GM12878 (cell line): ENCODE results near the gene ADAM10. TPM values are rescaled to one million over a fixed set of nuclear protein-coding genes. Genes with fewer than 3 reads are reported as not detected.

Experiments used
- ATAC-seq: fragments of 200-7000 bp; cut with Tn5 transposase; 3 replicates; pipeline ENCODE4 v1.9.1; 2020; ENCODE audit warnings: mild to moderate bottlenecking, moderate library complexity
- BruUV-seq: library from RNA; stranded (reverse); fragments of 400-500 nt; replicated peaks from 2 replicates; lab custom pipeline; 2021; lab: Mats Ljungman, UMichigan
- CTCF ChIA-PET: fragments of 300-600 bp; sonication (Branson Sonifier 250); formaldehyde crosslinking; extraction: SDS; loops from one replicate; lab custom pipeline; 2021; ENCODE audit warnings: inconsistent platforms; lab: Yijun Ruan, JAX
- POLR2A ChIA-PET: fragments of 350-600 bp; formaldehyde crosslinking; extraction: SDS; loops from one replicate; lab custom pipeline; 2021; ENCODE audit warnings: inconsistent platforms; lab: Charles Lee
- RAD21 ChIA-PET: fragments of 300-600 bp; sonication (Branson Sonifier 250); formaldehyde crosslinking; loops from one replicate; lab custom pipeline; 2023; ENCODE audit warnings: antibody characterized with exemption; ENCODE audit not compliant: unreplicated experiment; lab: Charles Lee
- SMC1A ChIA-PET: fragments of 300-600 bp; sonication (Branson Sonifier 250); formaldehyde crosslinking; loops from one replicate; lab custom pipeline; 2023; ENCODE audit not compliant: unreplicated experiment, uncharacterized antibody; lab: Charles Lee
- DNase-seq: peaks from one replicate; pipeline ENCODE4 v3.0.0-alpha.2; 2011; ENCODE audit warnings: low read depth, low spot score
- FAIRE-seq: peaks from 3 replicates; lab custom pipeline; 2011; peaks lifted over from hg19 to GRCh38; lab: Jason Lieb, UNC
- H2AFZ ChIP-seq: 2 replicates; pipeline ENCODE4 v1.6.0; 2011; ENCODE audit warnings: low read depth, low read length, control low read depth; ENCODE audit not compliant: control insufficient read depth
- H3K27ac ChIP-seq: 2 replicates; pipeline ENCODE4 v1.5.1; 2011; ENCODE audit warnings: control low read depth; ENCODE audit not compliant: control insufficient read depth, insufficient read depth
- H3K27me3 ChIP-seq, 2 experiments: replicated peaks in 1 of 2; 2 replicates each; pipeline versions ENCODE4 v1.6.0 to v1.6.1; 2011; ENCODE audit warnings: low read length in 1 of 2; ENCODE audit not compliant: control insufficient read depth in 2 of 2, insufficient read depth in 2 of 2
- H3K36me3 ChIP-seq, 2 experiments: 2 replicates each; pipeline ENCODE4 v1.5.1; 2011; ENCODE audit warnings: low read length in 1 of 2; ENCODE audit not compliant: control insufficient read depth in 2 of 2, insufficient read depth in 2 of 2
- H3K4me1 ChIP-seq: 2 replicates; pipeline ENCODE4 v1.6.1; 2011; ENCODE audit warnings: mild to moderate bottlenecking, low read length, moderate library complexity, mixed read lengths; ENCODE audit not compliant: control insufficient read depth, insufficient read depth
- H3K4me2 ChIP-seq: 2 replicates; pipeline ENCODE4 v1.6.0; 2011; ENCODE audit warnings: control low read depth; ENCODE audit not compliant: control insufficient read depth, insufficient read depth
- H3K4me3 ChIP-seq: fragments of 200-600 bp; sonication (generic); 2 replicates; pipeline ENCODE4 v1.5.1; 2016
- H3K79me2 ChIP-seq: 2 replicates; pipeline ENCODE4 v1.6.0; 2011; ENCODE audit warnings: low read length; ENCODE audit not compliant: control insufficient read depth, insufficient read depth
- H3K9ac ChIP-seq: 2 replicates; pipeline ENCODE4 v1.8.0; 2011; ENCODE audit warnings: low read length, control low read depth, mixed read lengths; ENCODE audit not compliant: control insufficient read depth, insufficient read depth
- H3K9me3 ChIP-seq: replicated peaks from 3 replicates; pipeline ENCODE4 v1.5.1; 2011; ENCODE audit warnings: mild to moderate bottlenecking, low read length; ENCODE audit not compliant: control insufficient read depth, insufficient read depth
- H4K20me1 ChIP-seq: 2 replicates; pipeline ENCODE4 v1.6.0; 2011; ENCODE audit not compliant: control insufficient read depth, insufficient read depth
- ASH2L ChIP-seq: fragments of 300-600, 200-600 bp; sonication (generic); IDR thresholded peaks from 2 replicates; pipeline ENCODE4 v1.6.1; 2017; ENCODE audit warnings: low read depth, mild to moderate bottlenecking, borderline replicate concordance
- ATF7 ChIP-seq: fragments of 450-650 bp; IDR thresholded peaks from 2 replicates; pipeline ENCODE4 v1.6.1; 2016; ENCODE audit warnings: low read depth, mild to moderate bottlenecking
- CBX3 ChIP-seq: fragments of 200-600 bp; sonication (generic); IDR thresholded peaks from 2 replicates; pipeline ENCODE4 v1.6.1; 2016; ENCODE audit warnings: low read depth, borderline replicate concordance
- FOXM1 ChIP-seq: IDR thresholded peaks from 2 replicates; pipeline ENCODE4 v1.6.1; 2012; ENCODE audit warnings: low read depth, mild to moderate bottlenecking, inconsistent platforms, low read length, moderate library complexity
- JUND ChIP-seq: IDR thresholded peaks from 2 replicates; pipeline ENCODE4 v1.6.1; 2012; ENCODE audit warnings: low read depth, mild to moderate bottlenecking, low read length, improper control_type of control experiment, moderate library complexity
- NBN ChIP-seq: fragments of 450-650 bp; IDR thresholded peaks from 2 replicates; pipeline ENCODE4 v1.6.1; 2016
- POLR2AphosphoS2 ChIP-seq: IDR thresholded peaks from 2 replicates; pipeline ENCODE4 v1.6.1; 2011; ENCODE audit warnings: low read depth, mild to moderate bottlenecking, low read length, improper control_type of control experiment, moderate library complexity
- POU2F2 ChIP-seq: IDR thresholded peaks from 3 replicates; pipeline ENCODE4 v1.6.1; 2011; ENCODE audit warnings: low read depth, mild to moderate bottlenecking, low read length, borderline replicate concordance
- SPI1 ChIP-seq: IDR thresholded peaks from 2 replicates; pipeline ENCODE4 v1.6.1; 2011; ENCODE audit warnings: low read depth, mild to moderate bottlenecking, low read length, moderate library complexity, borderline replicate concordance; ENCODE audit not compliant: insufficient read depth
- TARDBP ChIP-seq: IDR thresholded peaks from 2 replicates; pipeline ENCODE4 v1.6.1; 2016; ENCODE audit warnings: borderline replicate concordance
- ZNF384 ChIP-seq: IDR thresholded peaks from 2 replicates; pipeline ENCODE4 v1.6.1; 2012; ENCODE audit warnings: low read depth, mild to moderate bottlenecking, low read length, improper control_type of control experiment, borderline replicate concordance
- WGBS: methylation state at CpG from one replicate; pipeline ENCODE4 v1.1.6; 2016; ENCODE audit warnings: low lambda C conversion rate; ENCODE audit not compliant: insufficient replicate concordance, insufficient coverage; ENCODE audit errors: missing lambda C conversion rate; 5-methylcytosine and 5-hydroxymethylcytosine counted together
- in situ Hi-C: fragments of 300-500 bp; cut with MboI; formaldehyde crosslinking; loops from 9 replicates; pipeline ENCODE4 v1.14.3; 2018; ENCODE audit warnings: mixed read lengths
- intact Hi-C: fragments of 100-400 bp; cut with micrococcal nuclease; formaldehyde crosslinking; loops from one replicate; pipeline ENCODE4 v1.14.2; 2022; ENCODE audit not compliant: unreplicated experiment
- polyA plus RNA-seq, 11 experiments: library from polyadenylated mRNA; depleted of rRNA in 4 of 11; unstranded in 6 of 11; stranded (reverse) in 5 of 11; fragments of >200 nt; fragmentation: Nextera tagmentation in 4 of 11; fragmentation: Illumina TruSeq in 1 of 11; extraction: Ambion mirVana in 4 of 11; extraction: Trizol in 1 of 11; gene quantifications; 1 replicate in 1 of 11; 2 replicates in 10 of 11; pipeline versions ENCODE4 v1.2.1 to v1.2.3, GENCODE V29; 2011 to 2016; ENCODE audit warnings: inconsistent platforms in 2 of 11, missing spikeins in 2 of 11, low read depth in 1 of 11
- total RNA-seq, 4 experiments: library from RNA; depleted of rRNA in 3 of 4; stranded (reverse); fragments of >200 nt in 3 of 4; fragmentation: Illumina TruSeq in 1 of 4; extraction: Trizol in 1 of 4; gene quantifications; 2 replicates each; pipeline versions ENCODE4 v1.2.1 to v1.2.3, GENCODE V29; 2013 to 2021
- TF ChIP-seq, protein P1 (sequence below): IDR thresholded peaks from 2 replicates; pipeline ENCODE4 v1.6.1; 2011; ENCODE audit warnings: borderline replicate concordance, low read depth, mild to moderate bottlenecking, moderate library complexity, mixed read lengths, low read length; ENCODE audit not compliant: insufficient read depth; ENCODE audit errors: extremely low read length
- TF ChIP-seq, protein P2 (sequence below): fragments of 450-650 bp; IDR thresholded peaks from 2 replicates; pipeline ENCODE4 v1.6.1; 2016; ENCODE audit warnings: mild to moderate bottlenecking

The ADAM10 gene
- total and polyA plus RNA-seq, 10 of the 15 experiments (the other 5 are each of a cell fraction or from before 2014, with no cell fraction given), result 10.0 to 88.9 (median 51.7) TPM

DNA sequence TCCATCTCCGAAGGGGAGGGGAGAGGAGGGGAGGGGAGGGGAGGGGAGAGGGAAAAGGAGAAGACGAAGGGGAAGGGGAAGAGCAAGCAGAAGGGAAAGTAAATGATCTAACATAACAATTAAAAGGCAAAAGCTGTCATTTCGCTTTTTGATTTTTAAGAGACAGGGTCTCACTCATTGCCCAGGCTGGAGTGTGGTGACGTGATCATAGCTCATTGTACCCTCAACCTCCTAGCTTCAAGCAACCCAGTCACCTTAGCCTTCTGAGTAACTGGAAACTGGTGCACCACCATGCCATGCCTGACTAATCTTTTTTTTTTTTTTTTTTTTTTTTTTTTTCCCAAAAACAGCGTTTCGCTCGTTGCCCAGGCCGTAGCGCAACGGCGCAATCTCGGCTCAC is 22.6 kb downstream of the ADAM10 start:
- no peaks in the 10 kb centered on the region for H3K27me3 ChIP-seq
- ChIA-PET SMC1A (interaction anchor here (1.1 to 4.4 kb wide), 5 partner anchors 11 to 50 kb away, joined by 3 to 40 read pairs (median 11); partner anchors contain the start of gene ADAM10), CTCF (interaction anchor here (0.6 kb wide), 2 partner anchors 48 to 490 kb away, joined by 3 to 4 read pairs; no protein-coding TSS in a partner anchor), RAD21 (interaction anchor here (0.7 to 3.4 kb wide), 5 partner anchors 16 to 198 kb away, joined by 3 to 17 read pairs (median 4); no protein-coding TSS in a partner anchor)
- FAIRE-seq, result no peak
- no peak for DNase-seq
- H3K36me3 ChIP-seq, result no peaks in the 10 kb centered on the region; a peak in 1 of 4 replicates
- H3K4me2 ChIP-seq, result no peak overlapping the region
- H3K9ac ChIP-seq, result no peak overlapping the region
- ATAC-seq, result peak; percentile 58
- no TSS peak for BruUV-seq
- in situ Hi-C loops (no loop called here), intact Hi-C loops (no loop called here)
- H3K4me3 ChIP-seq, result 0 out of 2 replicates have a peak overlapping the region, but pooled peaks have one; percentile 59
- no peaks in the 10 kb centered on the region for H4K20me1 ChIP-seq
- WGBS, result 100% methylated on average over 10 of the region's 12 CpGs
- peaks cover 85% of the 10 kb centered on the region for H3K79me2 ChIP-seq
- no peak overlapping the region for H2AFZ ChIP-seq
- H3K4me1 ChIP-seq, result peaks cover 15% of the 10 kb centered on the region
- TF ChIP-seq JUND (no peak), ATF7 (no peak), ZNF384 (peak; percentile 65; the same call in 1 of the 2 replicates), POU2F2 (no peak), CBX3 (no peak)
- TF ChIP-seq, all 136 proteins: peak for 1
- POLR2A ChIA-PET, result interaction anchor here (0.6 to 1.1 kb wide), 5 partner anchors 8 to 58 kb away, joined by 3 to 9 read pairs (median 6); no protein-coding TSS in a partner anchor
- H3K27ac ChIP-seq, result no peak overlapping the region
- H3K9me3 ChIP-seq, result no peaks in the 10 kb centered on the region; the same call in 2 of the 3 replicates

GRCh38 chr15:58724466-58724865 is 25.0 kb downstream of the ADAM10 start:
- RAD21 ChIA-PET, result interaction anchor here (0.7 to 3.4 kb wide), 13 partner anchors 9 to 455 kb away, joined by 3 to 17 read pairs (median 5); partner anchors contain the start of genes ADAM10 and MINDY2
- TF ChIP-seq, protein P1, sequence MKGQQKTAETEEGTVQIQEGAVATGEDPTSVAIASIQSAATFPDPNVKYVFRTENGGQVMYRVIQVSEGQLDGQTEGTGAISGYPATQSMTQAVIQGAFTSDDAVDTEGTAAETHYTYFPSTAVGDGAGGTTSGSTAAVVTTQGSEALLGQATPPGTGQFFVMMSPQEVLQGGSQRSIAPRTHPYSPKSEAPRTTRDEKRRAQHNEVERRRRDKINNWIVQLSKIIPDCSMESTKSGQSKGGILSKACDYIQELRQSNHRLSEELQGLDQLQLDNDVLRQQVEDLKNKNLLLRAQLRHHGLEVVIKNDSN, result no peak
- TF ChIP-seq, protein P2, sequence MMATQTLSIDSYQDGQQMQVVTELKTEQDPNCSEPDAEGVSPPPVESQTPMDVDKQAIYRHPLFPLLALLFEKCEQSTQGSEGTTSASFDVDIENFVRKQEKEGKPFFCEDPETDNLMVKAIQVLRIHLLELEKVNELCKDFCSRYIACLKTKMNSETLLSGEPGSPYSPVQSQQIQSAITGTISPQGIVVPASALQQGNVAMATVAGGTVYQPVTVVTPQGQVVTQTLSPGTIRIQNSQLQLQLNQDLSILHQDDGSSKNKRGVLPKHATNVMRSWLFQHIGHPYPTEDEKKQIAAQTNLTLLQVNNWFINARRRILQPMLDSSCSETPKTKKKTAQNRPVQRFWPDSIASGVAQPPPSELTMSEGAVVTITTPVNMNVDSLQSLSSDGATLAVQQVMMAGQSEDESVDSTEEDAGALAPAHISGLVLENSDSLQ, result no peak
- TF ChIP-seq SPI1 (peak; percentile 34; the same call in 1 of the 2 replicates), ASH2L (no peak), TARDBP (no peak), ATF7 (peak; percentile 10; the same call in 1 of the 2 replicates), FOXM1 (no peak), POLR2AphosphoS2 (no peak), NBN (0 out of 2 replicates have a peak, but pooled peaks have one; percentile 27)

More at GRCh38 chr15:58724466-58724865, 25.0 kb downstream of the ADAM10 start:
- POLR2A ChIA-PET, result interaction anchor here (1.1 to 1.8 kb wide), 6 partner anchors 14 to 46 kb away, joined by 3 to 10 read pairs (median 6); partner anchors contain the start of genes ADAM10 and MINDY2
- no TSS peak for BruUV-seq
- H3K4me2 ChIP-seq, result peak overlapping the region; percentile 77; the same call in 1 of the 2 replicates
- no peaks in the 10 kb centered on the region for H3K27me3 ChIP-seq
- H3K9me3 ChIP-seq, result no peaks in the 10 kb centered on the region; the same call in 1 of the 3 replicates
- H4K20me1 ChIP-seq, result no peaks in the 10 kb centered on the region
- H3K36me3 ChIP-seq, result no peaks in the 10 kb centered on the region
- CTCF ChIA-PET, result interaction anchor here (0.6 to 2.2 kb wide), 10 partner anchors 13 to 496 kb away, joined by 3 to 17 read pairs (median 4); no protein-coding TSS in a partner anchor
- DNase-seq, result peak; percentile 71
- H2AFZ ChIP-seq, result peak overlapping the region; percentile 33
- H3K4me3 ChIP-seq, result no peak overlapping the region; the same call in 1 of the 2 replicates
- peak overlapping the region; percentile 78 for H3K27ac ChIP-seq
- SMC1A ChIA-PET, result interaction anchor here (0.6 to 4.4 kb wide), 19 partner anchors 9 to 471 kb away, joined by 3 to 40 read pairs (median 4); partner anchors contain the start of genes ADAM10 and MINDY2
- intact Hi-C loops (no loop called here), in situ Hi-C loops (no loop called here)
- peak; percentile 83 for FAIRE-seq
- ATAC-seq, result peak; percentile 93
- 0% methylated on average over 1 of the region's 1 CpG for whole genome bisulfite sequencing
- H3K9ac ChIP-seq, result peak overlapping the region; percentile 24
- peaks cover 9% of the 10 kb centered on the region for H3K4me1 ChIP-seq
- H3K79me2 ChIP-seq, result peaks cover 79% of the 10 kb centered on the region
